Measurements from ENCODE around the gene PGK2. TPM values are rescaled to one million over a fixed set of nuclear protein-coding genes. Genes with fewer than 3 reads are reported as not detected.

PGK2 gene
- total and polyA plus RNA-seq, 2 experiments from 2014 or later = not detected

DNA sequence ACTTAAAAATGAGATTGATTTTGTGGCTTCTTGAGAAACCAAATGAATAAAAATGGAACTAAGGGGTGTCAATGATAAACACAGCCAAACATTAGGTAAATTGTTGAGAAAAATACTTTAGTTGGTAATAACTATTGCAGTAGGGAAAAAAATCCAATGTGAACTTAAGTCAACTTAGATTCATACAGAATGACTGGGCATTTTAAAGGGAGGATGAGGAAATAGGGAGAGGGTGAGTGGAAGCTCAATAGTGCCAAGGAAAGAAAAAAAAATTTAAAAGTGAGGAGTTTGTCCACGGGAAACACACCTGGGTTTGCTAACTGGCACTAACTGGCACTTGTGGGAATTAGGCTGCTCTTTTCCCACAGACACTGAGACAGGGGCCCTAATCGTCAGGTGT, 26.2 kb upstream of the PGK2 start:
- Histone ChIP-seq H3K27ac (ENCODE audit: low read depth) (no peak overlapping the region), H3K27me3 (ENCODE audit: insufficient read depth) (no peaks in the 10 kb centered on the region), H3K4me1 (ENCODE audit: insufficient read depth) (no peaks in the 10 kb centered on the region), H3K4me2 (no peak overlapping the region), H3K9me2 (ENCODE audit: insufficient read depth) (no peaks in the 10 kb centered on the region; the same call in 1 of the 2 replicates), H3K79me2 (replicated peaks; ENCODE audit: insufficient read depth) (no peaks in the 10 kb centered on the region), H2AFZ (no peak overlapping the region), H3F3A (replicated peaks; ENCODE audit: low read depth) (no peaks in the 10 kb centered on the region), H4K20me1 (replicated peaks; ENCODE audit: insufficient read depth) (no peaks in the 10 kb centered on the region), H3K4me3 (no peak overlapping the region), H3K36me3 (ENCODE audit: insufficient read depth) (no peaks in the 10 kb centered on the region)
- DNase-seq (ENCODE audit: low spot score) (no peak), ATAC-seq (no peak)
- Mint-ChIP-seq H3K4me1 (no peaks in the 10 kb centered on the region), H3K36me3 (ENCODE audit: low read depth) (no peaks in the 10 kb centered on the region), H3K4me3 (no peak overlapping the region), H3K9me3 (peaks cover 7% of the 10 kb centered on the region; the same call in 1 of the 3 replicates), H3K27ac (no peak overlapping the region), H3K27me3 (ENCODE audit: insufficient read depth, low read depth, poor library complexity) (no peaks in the 10 kb centered on the region)
- TF ChIP-seq ZNF331 (CRISPR knock-in tag; IDR thresholded peaks at IDR 0.05; ENCODE audit: low read depth) (no peak), CREB1 (CRISPR knock-in tag; IDR thresholded peaks at IDR 0.05; ENCODE audit: low read depth) (no peak), ZNF114 (CRISPR knock-in tag; IDR thresholded peaks at IDR 0.05) (no peak), NANOG (IDR thresholded peaks at IDR 0.05; ENCODE audit: borderline replicate concordance) (no peak), JUNB (IDR thresholded peaks at IDR 0.05; ENCODE audit: unreplicated experiment) (no peak), EZH2phosphoT487 (IDR thresholded peaks at IDR 0.05; ENCODE audit: unreplicated experiment) (no peak)

DNA sequence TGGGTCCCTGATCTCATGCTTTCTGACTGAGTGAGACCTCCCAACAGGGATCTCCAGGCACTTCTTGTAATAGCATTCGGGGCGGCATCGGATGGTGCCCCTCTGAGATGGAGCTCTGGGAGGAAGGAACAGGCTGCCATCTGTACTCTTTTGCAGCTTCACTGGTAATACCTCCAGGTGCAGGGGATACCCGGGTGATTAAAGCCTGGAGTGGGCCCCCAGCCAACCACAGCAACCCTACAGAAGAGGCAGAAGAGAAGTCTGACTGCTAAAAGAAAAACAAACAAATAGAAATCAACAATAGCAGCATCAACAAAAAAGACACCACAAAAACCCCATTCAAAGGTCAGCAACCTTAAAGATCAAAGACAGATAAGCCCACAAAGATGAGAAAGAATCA, 19.1 kb upstream of the PGK2 start:
- Mint-ChIP-seq H3K4me1 (no peaks in the 10 kb centered on the region), H3K9me3 (peaks cover 7% of the 10 kb centered on the region; the same call in 1 of the 3 replicates), H3K27ac (no peak overlapping the region), H3K27me3 (ENCODE audit: insufficient read depth, low read depth, poor library complexity) (peaks cover 2% of the 10 kb centered on the region), H3K36me3 (ENCODE audit: low read depth) (no peaks in the 10 kb centered on the region), H3K4me3 (no peak overlapping the region)
- no peaks in the 10 kb centered on the region for H3K27me3 ChIP-seq (ENCODE audit: insufficient read depth)
- no peak overlapping the region for H3K27ac ChIP-seq (ENCODE audit: low read depth)
- no peaks in the 10 kb centered on the region for H4K20me1 ChIP-seq (replicated peaks; ENCODE audit: insufficient read depth)
- no peaks in the 10 kb centered on the region for H3F3A ChIP-seq (replicated peaks; ENCODE audit: low read depth)
- no peak overlapping the region for H3K4me2 ChIP-seq
- peaks cover 4% of the 10 kb centered on the region; the same call in 1 of the 2 replicates for H3K9me2 ChIP-seq (ENCODE audit: insufficient read depth)
- no peak for ATAC-seq
- H3K4me1 ChIP-seq (ENCODE audit: insufficient read depth) = no peaks in the 10 kb centered on the region
- TF ChIP-seq EZH2 (IDR thresholded peaks at IDR 0.05; ENCODE audit: low read depth, unreplicated experiment) (no peak), JUNB (IDR thresholded peaks at IDR 0.05; ENCODE audit: unreplicated experiment) (no peak), ZNF114 (CRISPR knock-in tag; IDR thresholded peaks at IDR 0.05) (no peak), CREB1 (CRISPR knock-in tag; IDR thresholded peaks at IDR 0.05; ENCODE audit: low read depth) (no peak), NANOG (IDR thresholded peaks at IDR 0.05; ENCODE audit: borderline replicate concordance) (no peak)
- TF ChIP-seq, protein P1, sequence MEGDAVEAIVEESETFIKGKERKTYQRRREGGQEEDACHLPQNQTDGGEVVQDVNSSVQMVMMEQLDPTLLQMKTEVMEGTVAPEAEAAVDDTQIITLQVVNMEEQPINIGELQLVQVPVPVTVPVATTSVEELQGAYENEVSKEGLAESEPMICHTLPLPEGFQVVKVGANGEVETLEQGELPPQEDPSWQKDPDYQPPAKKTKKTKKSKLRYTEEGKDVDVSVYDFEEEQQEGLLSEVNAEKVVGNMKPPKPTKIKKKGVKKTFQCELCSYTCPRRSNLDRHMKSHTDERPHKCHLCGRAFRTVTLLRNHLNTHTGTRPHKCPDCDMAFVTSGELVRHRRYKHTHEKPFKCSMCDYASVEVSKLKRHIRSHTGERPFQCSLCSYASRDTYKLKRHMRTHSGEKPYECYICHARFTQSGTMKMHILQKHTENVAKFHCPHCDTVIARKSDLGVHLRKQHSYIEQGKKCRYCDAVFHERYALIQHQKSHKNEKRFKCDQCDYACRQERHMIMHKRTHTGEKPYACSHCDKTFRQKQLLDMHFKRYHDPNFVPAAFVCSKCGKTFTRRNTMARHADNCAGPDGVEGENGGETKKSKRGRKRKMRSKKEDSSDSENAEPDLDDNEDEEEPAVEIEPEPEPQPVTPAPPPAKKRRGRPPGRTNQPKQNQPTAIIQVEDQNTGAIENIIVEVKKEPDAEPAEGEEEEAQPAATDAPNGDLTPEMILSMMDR (conservative IDR thresholded peaks at IDR 0.05; ENCODE audit: low read depth in 2 of 2) = no peak
- TF ChIP-seq, protein P2, sequence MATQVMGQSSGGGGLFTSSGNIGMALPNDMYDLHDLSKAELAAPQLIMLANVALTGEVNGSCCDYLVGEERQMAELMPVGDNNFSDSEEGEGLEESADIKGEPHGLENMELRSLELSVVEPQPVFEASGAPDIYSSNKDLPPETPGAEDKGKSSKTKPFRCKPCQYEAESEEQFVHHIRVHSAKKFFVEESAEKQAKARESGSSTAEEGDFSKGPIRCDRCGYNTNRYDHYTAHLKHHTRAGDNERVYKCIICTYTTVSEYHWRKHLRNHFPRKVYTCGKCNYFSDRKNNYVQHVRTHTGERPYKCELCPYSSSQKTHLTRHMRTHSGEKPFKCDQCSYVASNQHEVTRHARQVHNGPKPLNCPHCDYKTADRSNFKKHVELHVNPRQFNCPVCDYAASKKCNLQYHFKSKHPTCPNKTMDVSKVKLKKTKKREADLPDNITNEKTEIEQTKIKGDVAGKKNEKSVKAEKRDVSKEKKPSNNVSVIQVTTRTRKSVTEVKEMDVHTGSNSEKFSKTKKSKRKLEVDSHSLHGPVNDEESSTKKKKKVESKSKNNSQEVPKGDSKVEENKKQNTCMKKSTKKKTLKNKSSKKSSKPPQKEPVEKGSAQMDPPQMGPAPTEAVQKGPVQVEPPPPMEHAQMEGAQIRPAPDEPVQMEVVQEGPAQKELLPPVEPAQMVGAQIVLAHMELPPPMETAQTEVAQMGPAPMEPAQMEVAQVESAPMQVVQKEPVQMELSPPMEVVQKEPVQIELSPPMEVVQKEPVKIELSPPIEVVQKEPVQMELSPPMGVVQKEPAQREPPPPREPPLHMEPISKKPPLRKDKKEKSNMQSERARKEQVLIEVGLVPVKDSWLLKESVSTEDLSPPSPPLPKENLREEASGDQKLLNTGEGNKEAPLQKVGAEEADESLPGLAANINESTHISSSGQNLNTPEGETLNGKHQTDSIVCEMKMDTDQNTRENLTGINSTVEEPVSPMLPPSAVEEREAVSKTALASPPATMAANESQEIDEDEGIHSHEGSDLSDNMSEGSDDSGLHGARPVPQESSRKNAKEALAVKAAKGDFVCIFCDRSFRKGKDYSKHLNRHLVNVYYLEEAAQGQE (IDR thresholded peaks at IDR 0.05; ENCODE audit: unreplicated experiment) = no peak
- TF ChIP-seq, protein P3, sequence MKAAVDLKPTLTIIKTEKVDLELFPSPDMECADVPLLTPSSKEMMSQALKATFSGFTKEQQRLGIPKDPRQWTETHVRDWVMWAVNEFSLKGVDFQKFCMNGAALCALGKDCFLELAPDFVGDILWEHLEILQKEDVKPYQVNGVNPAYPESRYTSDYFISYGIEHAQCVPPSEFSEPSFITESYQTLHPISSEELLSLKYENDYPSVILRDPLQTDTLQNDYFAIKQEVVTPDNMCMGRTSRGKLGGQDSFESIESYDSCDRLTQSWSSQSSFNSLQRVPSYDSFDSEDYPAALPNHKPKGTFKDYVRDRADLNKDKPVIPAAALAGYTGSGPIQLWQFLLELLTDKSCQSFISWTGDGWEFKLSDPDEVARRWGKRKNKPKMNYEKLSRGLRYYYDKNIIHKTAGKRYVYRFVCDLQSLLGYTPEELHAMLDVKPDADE (IDR thresholded peaks at IDR 0.05) = no peak
- no peaks in the 10 kb centered on the region for H3K79me2 ChIP-seq (replicated peaks; ENCODE audit: insufficient read depth)
- no peak overlapping the region for H3K4me3 ChIP-seq
- no peak for DNase-seq (ENCODE audit: low spot score)
- H2AFZ ChIP-seq = no peak overlapping the region
- H3K36me3 ChIP-seq (ENCODE audit: insufficient read depth) = no peaks in the 10 kb centered on the region

Data from GM23338 (cell line).